ENCODE data around the gene OPRM1.

Gene OPRM1

DNA sequence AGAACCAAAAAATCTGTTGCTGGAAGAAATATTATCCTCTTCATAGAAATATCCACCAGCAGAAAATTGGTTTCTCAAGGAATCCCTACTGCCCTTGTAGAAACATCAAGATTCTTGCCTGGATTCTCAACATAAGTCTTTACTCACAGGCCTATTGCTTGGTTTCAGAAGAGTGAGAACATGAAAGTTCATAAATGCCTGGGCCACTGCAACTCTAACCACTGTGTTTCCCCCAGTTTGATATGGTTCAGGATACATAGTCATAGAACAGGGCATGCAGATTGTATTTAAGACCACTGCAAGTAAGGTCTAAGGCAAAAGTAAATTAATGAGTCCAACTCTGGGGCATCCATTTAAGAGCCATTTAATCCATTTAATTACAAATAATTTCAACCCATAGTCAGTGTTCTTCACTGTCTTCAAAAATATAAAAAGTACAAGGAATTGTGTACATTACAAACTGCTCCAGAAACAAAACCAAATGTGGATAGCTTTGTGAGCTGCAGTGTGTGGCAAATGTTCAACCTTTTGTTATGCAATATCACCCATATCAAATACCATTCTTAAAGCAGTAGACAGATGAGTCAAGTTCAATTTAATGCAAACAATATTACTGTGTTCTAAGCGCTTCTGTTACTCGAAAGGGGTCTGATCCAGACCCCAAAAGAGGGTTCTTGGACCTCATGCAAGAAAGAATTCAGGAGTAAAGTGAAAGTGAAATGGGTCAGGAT is 83.3 kb downstream of the OPRM1 start:
- no peak for DNase-seq (ENCODE audit: low spot score)
- no peak overlapping the region for H3K4me3 ChIP-seq

GRCh38 chr6:154123155-154123956 is 84.3 kb downstream of the OPRM1 start:
- no peak overlapping the region for H3K27ac ChIP-seq
- TF ChIP-seq CTCF (IDR thresholded peaks at IDR 0.05), result no peak
- DNase-seq (ENCODE audit: low spot score), result no peak
- no peak overlapping the region for H3K4me3 ChIP-seq

More for the DNA sequence above, 83.3 kb downstream of the OPRM1 start:
- no peak for TF ChIP-seq CTCF (IDR thresholded peaks at IDR 0.05)
- H3K27ac ChIP-seq, result no peak overlapping the region

GRCh38 chr6:154125421-154125820 is 86.4 kb downstream of the OPRM1 start:
- H3K27ac ChIP-seq, result no peak overlapping the region
- no peak overlapping the region for H3K4me3 ChIP-seq
- TF ChIP-seq CTCF (IDR thresholded peaks at IDR 0.05), result no peak
- DNase-seq (ENCODE audit: low spot score), result no peak

DNA sequence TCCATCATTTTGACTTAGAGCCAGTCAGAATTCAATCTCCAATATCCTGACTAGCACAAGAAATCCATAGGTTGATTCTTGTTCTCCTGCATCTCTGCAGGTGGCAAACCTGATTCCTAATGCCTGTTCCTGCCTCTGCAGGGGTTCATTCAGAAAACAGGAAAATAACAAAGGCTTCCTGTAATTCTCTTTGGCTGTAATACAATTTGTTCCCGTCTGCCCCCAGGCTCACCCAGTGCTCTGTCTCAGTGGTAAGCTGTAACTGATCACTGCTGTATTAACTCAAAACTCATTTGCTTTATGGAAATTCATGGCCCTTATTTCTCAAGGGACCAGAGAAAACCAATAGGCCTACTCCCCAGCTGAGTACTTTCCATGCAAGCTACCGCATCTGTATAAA is 88.6 kb downstream of the OPRM1 start:
- DNase-seq (ENCODE audit: low spot score), result no peak
- no peak for TF ChIP-seq CTCF (IDR thresholded peaks at IDR 0.05)
- Histone ChIP-seq H3K4me3 (no peak overlapping the region), H3K27ac (no peak overlapping the region)

GRCh38 chr6:154134471-154135147 is 95.6 kb downstream of the OPRM1 start:
- no peak for DNase-seq (ENCODE audit: low spot score)
- no peak for TF ChIP-seq CTCF (IDR thresholded peaks at IDR 0.05)
- no peak overlapping the region for H3K4me3 ChIP-seq
- no peak overlapping the region for H3K27ac ChIP-seq

DNA sequence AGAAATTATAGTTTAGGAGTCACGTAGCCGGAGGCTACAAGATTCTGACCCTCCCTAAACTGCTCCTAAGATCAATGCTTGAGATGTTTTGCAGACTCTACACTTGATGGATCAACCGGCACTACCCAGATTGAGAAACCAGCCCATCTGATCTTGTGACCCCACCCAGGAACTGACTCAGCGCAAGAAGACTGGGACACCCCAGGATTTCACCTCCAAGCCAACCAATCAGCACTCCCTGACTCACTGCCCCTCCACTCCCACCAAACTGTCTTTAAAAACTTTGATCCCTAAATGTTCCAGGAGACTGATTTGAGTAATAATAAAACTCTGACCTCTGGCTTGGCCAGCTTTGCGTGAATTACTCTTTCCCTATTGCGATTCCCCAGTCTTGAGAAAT is 99.8 kb downstream of the OPRM1 start:
- DNase-seq (ENCODE audit: low spot score), result no peak
- no peak overlapping the region for H3K27ac ChIP-seq
- no peak overlapping the region for H3K4me3 ChIP-seq
- TF ChIP-seq CTCF (IDR thresholded peaks at IDR 0.05), result no peak
